ENCODE results near the gene TRIOBP. TPM values are rescaled to one million over a fixed set of nuclear protein-coding genes. Genes with fewer than 3 reads are reported as not detected.

The TRIOBP gene
- total and polyA plus RNA-seq, 7 donors, result 19.1 to 42.7 (median 24.6) TPM

GRCh38 chr22:37659066-37659896 lies 37.6 kb upstream of the TRIOBP start:
- DNase-seq (peak in 1 of 2 donors; percentile 73), ATAC-seq (no peak)
- intact Hi-C loops (cut with DNase I), result no loop called here
- peaks cover 32% of the 10 kb centered on the region for H3K4me1 ChIP-seq
- H3K27ac ChIP-seq, result peak overlapping the region; percentile 78
- WGBS, 3 donors, result 2 to 3% (median 3%) methylated on average over 50 to 68 of the region's 68 CpGs
- H3K27me3 ChIP-seq (ENCODE audit: insufficient read depth in 3 of 3, low read length in 2 of 3), result no peaks in the 10 kb centered on the region
- TF ChIP-seq, protein P1, sequence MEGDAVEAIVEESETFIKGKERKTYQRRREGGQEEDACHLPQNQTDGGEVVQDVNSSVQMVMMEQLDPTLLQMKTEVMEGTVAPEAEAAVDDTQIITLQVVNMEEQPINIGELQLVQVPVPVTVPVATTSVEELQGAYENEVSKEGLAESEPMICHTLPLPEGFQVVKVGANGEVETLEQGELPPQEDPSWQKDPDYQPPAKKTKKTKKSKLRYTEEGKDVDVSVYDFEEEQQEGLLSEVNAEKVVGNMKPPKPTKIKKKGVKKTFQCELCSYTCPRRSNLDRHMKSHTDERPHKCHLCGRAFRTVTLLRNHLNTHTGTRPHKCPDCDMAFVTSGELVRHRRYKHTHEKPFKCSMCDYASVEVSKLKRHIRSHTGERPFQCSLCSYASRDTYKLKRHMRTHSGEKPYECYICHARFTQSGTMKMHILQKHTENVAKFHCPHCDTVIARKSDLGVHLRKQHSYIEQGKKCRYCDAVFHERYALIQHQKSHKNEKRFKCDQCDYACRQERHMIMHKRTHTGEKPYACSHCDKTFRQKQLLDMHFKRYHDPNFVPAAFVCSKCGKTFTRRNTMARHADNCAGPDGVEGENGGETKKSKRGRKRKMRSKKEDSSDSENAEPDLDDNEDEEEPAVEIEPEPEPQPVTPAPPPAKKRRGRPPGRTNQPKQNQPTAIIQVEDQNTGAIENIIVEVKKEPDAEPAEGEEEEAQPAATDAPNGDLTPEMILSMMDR (IDR thresholded peaks at IDR 0.05), result no peak
- H3K36me3 ChIP-seq (ENCODE audit: insufficient read depth in 1 of 2, low read depth in 1 of 2), result no peaks in the 10 kb centered on the region
- peak overlapping the region; percentile 71 for H3K4me3 ChIP-seq
- no peaks in the 10 kb centered on the region for H3K9me3 ChIP-seq

DNA sequence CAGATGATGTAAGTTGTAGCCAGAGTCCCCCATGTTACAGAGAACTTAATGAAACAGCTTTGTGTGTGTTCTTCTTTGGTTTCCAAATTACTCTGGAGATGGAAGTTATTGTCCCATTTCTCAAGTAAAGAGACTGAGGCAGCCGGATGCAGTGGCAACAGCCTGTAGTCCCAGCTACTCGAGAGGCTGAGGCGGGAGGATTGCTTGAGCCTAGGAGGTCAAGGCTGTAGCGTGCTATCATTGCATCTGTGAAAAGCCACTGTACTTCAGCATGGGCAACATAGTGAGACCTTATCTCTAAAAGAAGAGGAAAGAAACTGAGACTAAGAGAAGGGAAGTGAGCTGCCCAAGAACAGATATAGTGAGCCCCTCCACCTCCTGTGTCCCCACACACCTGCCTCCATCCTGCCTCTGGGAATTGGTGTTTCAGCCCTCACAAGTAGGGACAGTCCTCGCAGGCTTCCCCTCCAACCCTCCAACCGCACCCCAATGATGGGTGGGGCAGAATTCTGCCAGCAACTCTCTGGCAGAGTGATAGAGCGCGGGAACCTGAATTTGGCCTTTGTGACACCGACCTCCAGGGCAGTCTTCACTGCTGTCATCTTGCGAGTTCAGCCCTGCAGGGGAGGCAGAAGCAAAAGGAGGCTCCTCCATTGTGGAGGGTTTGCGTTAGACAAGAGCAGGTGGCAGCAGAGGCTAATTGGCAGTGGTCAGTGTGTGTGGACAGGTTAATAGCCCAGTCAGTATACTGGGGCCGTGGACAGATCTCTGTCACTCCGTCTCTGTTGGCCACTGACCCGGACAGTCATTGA lies 36.7 kb upstream of the TRIOBP start:
- Histone ChIP-seq H3K27me3 (ENCODE audit: insufficient read depth in 3 of 3, low read length in 2 of 3) (no peaks in the 10 kb centered on the region), H3K36me3 (ENCODE audit: insufficient read depth in 1 of 2, low read depth in 1 of 2) (no peaks in the 10 kb centered on the region), H3K9me3 (no peaks in the 10 kb centered on the region), H3K4me3 (peak overlapping the region; percentile 71), H3K27ac (peak overlapping the region; percentile 78), H3K4me1 (peaks cover 33% of the 10 kb centered on the region)
- WGBS, 3 donors, result 65 to 71% (median 67%) methylated on average over 14 of the region's 14 CpGs
- intact Hi-C loops (cut with DNase I), result loop anchor here (2.0 kb wide), 1 partner anchor 21 kb away; no protein-coding TSS in a partner anchor
- TF ChIP-seq, protein P1 (IDR thresholded peaks at IDR 0.05), result no peak
- ATAC-seq (no peak), DNase-seq (no peak)

GRCh38 chr22:37660709-37661045 lies 36.2 kb upstream of the TRIOBP start:
- Histone ChIP-seq H3K27me3 (ENCODE audit: insufficient read depth in 3 of 3, low read length in 2 of 3) (no peaks in the 10 kb centered on the region), H3K36me3 (ENCODE audit: insufficient read depth in 1 of 2, low read depth in 1 of 2) (peaks cover 0 to 3% of the 10 kb centered on the region in 2 donors), H3K4me1 (peaks cover 39% of the 10 kb centered on the region), H3K4me3 (peak overlapping the region; percentile 9), H3K27ac (peak overlapping the region; percentile 78), H3K9me3 (no peaks in the 10 kb centered on the region)
- TF ChIP-seq, protein P1 (IDR thresholded peaks at IDR 0.05), result no peak
- DNase-seq (no peak), ATAC-seq (no peak)
- 64 to 75% (median 71%) methylated on average over 2 of the region's 2 CpGs for WGBS, 3 donors
- intact Hi-C loops (cut with DNase I), result loop anchor here (2.0 kb wide), 1 partner anchor 20 kb away; no protein-coding TSS in a partner anchor

- peaks cover 40% of the 10 kb centered on the region for H3K4me1 ChIP-seq
- WGBS, 3 donors, result 26 to 38% (median 36%) methylated on average over 12 of the region's 12 CpGs
- DNase-seq (no peak), ATAC-seq (peak in 2 of 4 donors; percentile 37 to 38)
- peak overlapping the region; percentile 28 for H3K4me3 ChIP-seq
- H3K27me3 ChIP-seq (ENCODE audit: insufficient read depth in 3 of 3, low read length in 2 of 3), result no peaks in the 10 kb centered on the region
- peaks cover 0 to 10% of the 10 kb centered on the region in 2 donors for H3K36me3 ChIP-seq (ENCODE audit: insufficient read depth in 1 of 2, low read depth in 1 of 2)
- intact Hi-C loops (cut with DNase I), result loop anchor here (2.0 kb wide), 1 partner anchor 19 kb away; no protein-coding TSS in a partner anchor
- peak overlapping the region; percentile 78 for H3K27ac ChIP-seq
- H3K9me3 ChIP-seq, result no peaks in the 10 kb centered on the region
- TF ChIP-seq, protein P1 (IDR thresholded peaks at IDR 0.05), result peak; percentile 39
Measured at GRCh38 chr22:37661160-37661924, 35.5 kb upstream of the TRIOBP start.
